Fibroblast of lung (primary cell): Measurements from ENCODE around the gene KHDRBS1. TPM values are rescaled to one million over a fixed set of nuclear protein-coding genes. Genes with fewer than 3 reads are reported as not detected.
A peak's percentile ranks its signal among the peaks of the same experiment; 100 is the strongest.
"Not testable (repeated sequence)": the region's sequence is repeated elsewhere in the genome, so short reads cannot be mapped to it uniquely, and the experiment has no call there.

Experiments
- DNase-seq, 2 donors: peaks; one replicate each; pipeline versions ENCODE4 v3.0.0 to v3.0.0-alpha.2; 2010; ENCODE audit warnings: low read depth in 2 of 2
- H2AFZ ChIP-seq: 2 replicates; pipeline ENCODE4 v1.5.1; 2012; ENCODE audit warnings: low read length, control low read depth, inconsistent platforms
- H3K27ac ChIP-seq: 2 replicates; pipeline ENCODE4 v1.5.1; 2011; ENCODE audit warnings: low read length, control low read depth; ENCODE audit not compliant: insufficient read depth
- H3K27me3 ChIP-seq: 2 replicates; pipeline ENCODE4 v1.5.1; 2011; ENCODE audit warnings: mild to moderate bottlenecking, low read length; ENCODE audit not compliant: control insufficient read depth, insufficient read depth
- H3K36me3 ChIP-seq: 2 replicates; pipeline ENCODE4 v1.5.1; 2011; ENCODE audit warnings: low read length; ENCODE audit not compliant: control insufficient read depth, insufficient read depth
- H3K4me1 ChIP-seq: 2 replicates; pipeline ENCODE4 v1.5.1; 2011; ENCODE audit warnings: low read length; ENCODE audit not compliant: control insufficient read depth, insufficient read depth; ENCODE audit errors: extremely low read depth
- H3K4me2 ChIP-seq: 2 replicates; pipeline ENCODE4 v1.5.1; 2011; ENCODE audit warnings: low read length, control low read depth; ENCODE audit not compliant: insufficient read depth; ENCODE audit errors: extremely low read depth
- H3K4me3 ChIP-seq, 4 experiments: fragments of 200-600 bp in 1 of 4; sonication (generic) in 1 of 4; replicated peaks in 1 of 4; 2 replicates each; pipeline ENCODE4 v1.5.1; 2011 to 2016; ENCODE audit warnings: low read length in 4 of 4, low read depth in 3 of 4, mild to moderate bottlenecking in 3 of 4, control low read depth in 2 of 4, inconsistent platforms in 1 of 4, mixed read lengths in 1 of 4; ENCODE audit not compliant: insufficient read depth in 1 of 4; ENCODE audit errors: control extremely low read depth in 1 of 4
- H3K79me2 ChIP-seq: 2 replicates; pipeline ENCODE4 v1.5.1; 2012; ENCODE audit warnings: mild to moderate bottlenecking, low read length, inconsistent platforms; ENCODE audit not compliant: control insufficient read depth, insufficient read depth
- H3K9ac ChIP-seq: 2 replicates; pipeline ENCODE4 v1.5.1; 2011; ENCODE audit warnings: mild to moderate bottlenecking, low read length, control low read depth; ENCODE audit not compliant: insufficient read depth
- H3K9me3 ChIP-seq: 2 replicates; pipeline ENCODE4 v1.5.1; 2012; ENCODE audit warnings: low read depth, low read length; ENCODE audit not compliant: control insufficient read depth, insufficient read depth
- H4K20me1 ChIP-seq: 2 replicates; pipeline ENCODE4 v1.5.1; 2011; ENCODE audit warnings: low read length; ENCODE audit not compliant: control insufficient read depth, insufficient read depth; ENCODE audit errors: extremely low read depth
- CTCF ChIP-seq, 2 donors: IDR thresholded peaks in 1 of 2; conservative IDR thresholded peaks in 1 of 2; 1 replicate in 1 of 2; 2 replicates in 1 of 2; pipeline ENCODE4 v1.5.1; 2011 to 2012; ENCODE audit warnings: low read length in 2 of 2, control low read depth in 1 of 2, inconsistent platforms in 1 of 2, low read depth in 1 of 2, mild to moderate bottlenecking in 1 of 2
- EZH2 ChIP-seq: IDR thresholded peaks from 2 replicates; pipeline ENCODE4 v1.5.1; 2012; ENCODE audit warnings: low read length, control low read depth, mild to moderate bottlenecking; ENCODE audit errors: missing control alignments
- polyA plus RNA-seq, 2 donors: library from polyadenylated mRNA; depleted of rRNA in 1 of 2; stranded (reverse) in 1 of 2; unstranded in 1 of 2; fragments of >200 nt; gene quantifications; 2 replicates each; pipeline ENCODE4 v1.2.1, GENCODE V29; 2011 to 2012; ENCODE audit warnings: missing spikeins in 1 of 2
- total RNA-seq: library from RNA; depleted of rRNA; stranded (reverse); fragments of >200 nt; gene quantifications from 2 replicates; pipeline ENCODE4 v1.2.1, GENCODE V29; 2014

Gene KHDRBS1
- total and polyA plus RNA-seq, 2 donors (not counting 1 experiment from before 2014, with no cell fraction given): 56.0 to 73.0 TPM

- H3K9me3 ChIP-seq: no peaks in the 10 kb centered on the region
- H3K27ac ChIP-seq: peak overlapping the region; percentile 98
- peak; percentile 49 to 51 for DNase-seq
- H3K4me1 ChIP-seq: peaks cover 6% of the 10 kb centered on the region
- H3K4me2 ChIP-seq: peak overlapping the region; percentile 87
- TF ChIP-seq EZH2 (no peak), CTCF (conservative IDR thresholded peaks at IDR 0.05 in 1 of 2, IDR thresholded peaks at IDR 0.05 in 1 of 2; ENCODE audit: low read depth in 1 of 2, low read length in 2 of 2) (no peak)
- H3K9ac ChIP-seq: peak overlapping the region; percentile 99
- no peaks in the 10 kb centered on the region for H3K36me3 ChIP-seq
- H2AFZ ChIP-seq: no peak overlapping the region
- H4K20me1 ChIP-seq: peaks cover 7% of the 10 kb centered on the region
- no peaks in the 10 kb centered on the region for H3K27me3 ChIP-seq
- peak overlapping the region; percentile 92 to 100 (median 100) for H3K4me3 ChIP-seq
- peaks cover 55% of the 10 kb centered on the region for H3K79me2 ChIP-seq
Observed at GRCh38 chr1:32014199-32014947, 705 bp downstream of the KHDRBS1 start.

GRCh38 chr1:32014948-32015273 lies 1.2 kb downstream of the KHDRBS1 start:
- Histone ChIP-seq H3K79me2 (peaks cover 61% of the 10 kb centered on the region), H3K27ac (peak overlapping the region; percentile 98), H2AFZ (no peak overlapping the region), H4K20me1 (peaks cover 7% of the 10 kb centered on the region), H3K27me3 (no peaks in the 10 kb centered on the region), H3K4me3 (peak overlapping the region; percentile 92 to 100 (median 100)), H3K4me2 (peak overlapping the region; percentile 87), H3K36me3 (no peaks in the 10 kb centered on the region), H3K9me3 (no peaks in the 10 kb centered on the region), H3K9ac (peak overlapping the region; percentile 99), H3K4me1 (peaks cover 6% of the 10 kb centered on the region)
- TF ChIP-seq CTCF (conservative IDR thresholded peaks at IDR 0.05 in 1 of 2, IDR thresholded peaks at IDR 0.05 in 1 of 2; ENCODE audit: low read depth in 1 of 2, low read length in 2 of 2): no peak
- no peak for TF ChIP-seq EZH2
- DNase-seq: no peak

GRCh38 chr1:32020339-32020738 lies 6.7 kb downstream of the KHDRBS1 start:
- no peaks in the 10 kb centered on the region for H3K36me3 ChIP-seq
- no peak overlapping the region for H3K27ac ChIP-seq
- H3K9me3 ChIP-seq: no peaks in the 10 kb centered on the region
- no peaks in the 10 kb centered on the region for H3K27me3 ChIP-seq
- peaks cover 5% of the 10 kb centered on the region for H3K4me1 ChIP-seq
- peaks cover 2% of the 10 kb centered on the region for H4K20me1 ChIP-seq
- H3K9ac ChIP-seq: no peak overlapping the region
- no peak overlapping the region for H3K4me3 ChIP-seq
- TF ChIP-seq EZH2: no peak
- TF ChIP-seq CTCF (conservative IDR thresholded peaks at IDR 0.05 in 1 of 2, IDR thresholded peaks at IDR 0.05 in 1 of 2; ENCODE audit: low read depth in 1 of 2, low read length in 2 of 2): no peak
- H2AFZ ChIP-seq: no peak overlapping the region
- H3K79me2 ChIP-seq: peaks cover 98% of the 10 kb centered on the region
- DNase-seq: peak in 1 of 2 donors; percentile 24
- H3K4me2 ChIP-seq: no peak overlapping the region

DNA sequence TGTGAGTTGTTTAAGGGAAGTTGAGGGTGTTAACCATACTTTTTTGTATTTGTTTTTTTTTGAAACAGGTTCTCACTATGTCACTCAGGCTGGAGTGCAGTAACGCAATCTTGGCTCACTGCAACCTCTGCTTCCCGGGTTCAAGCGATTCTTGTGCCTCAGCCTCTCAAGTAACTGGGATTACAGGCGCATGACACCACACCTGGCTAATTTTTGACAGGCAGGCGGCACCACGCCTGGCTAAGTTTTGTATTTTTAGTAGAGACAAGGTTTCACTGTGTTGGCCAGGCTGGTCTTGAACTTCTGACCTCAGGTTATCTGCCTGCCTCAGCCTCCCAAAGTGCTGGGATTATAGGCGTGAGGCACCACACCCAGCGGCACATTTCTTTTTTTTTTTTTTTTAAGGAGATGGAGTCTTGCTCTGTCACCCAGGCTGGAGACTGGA lies 7.9 kb downstream of the KHDRBS1 start:
- H3K4me1 ChIP-seq, H3K4me3 ChIP-seq, DNase-seq, H3K27ac ChIP-seq, H3K4me2 ChIP-seq, H4K20me1 ChIP-seq, H3K9ac ChIP-seq, H3K9me3 ChIP-seq, H2AFZ ChIP-seq, H3K27me3 ChIP-seq, H3K36me3 ChIP-seq: not testable (repeated sequence)
- H3K79me2 ChIP-seq: peaks cover 98% of the 10 kb centered on the region
